Ovary (tissue), 9 donors: ENCODE results near the gene KCTD17. TPM values are rescaled to one million over a fixed set of nuclear protein-coding genes. Genes with fewer than 3 reads are reported as not detected.

Experiments used
- DNase-seq, 5 donors: peaks; one replicate each; pipeline ENCODE4 v3.0.0-alpha.2; 2019 to 2020
- H3K27ac ChIP-seq, 2 donors: fragments of 200-600 bp; one replicate each; pipeline versions ENCODE4 v1.5.1 to v1.8.0; 2019 to 2022
- H3K27me3 ChIP-seq: fragments of 200-600 bp; one replicate; pipeline ENCODE4 v1.8.0; 2022
- H3K36me3 ChIP-seq: fragments of 200-600 bp; sonication (generic); one replicate; pipeline ENCODE4 v1.5.1; 2019
- H3K4me1 ChIP-seq: one replicate; pipeline ENCODE4 v1.8.1; 2013; ENCODE audit warnings: mild to moderate bottlenecking, moderate library complexity; ENCODE audit not compliant: insufficient read depth
- H3K4me3 ChIP-seq: fragments of 200-600 bp; sonication (generic); one replicate; pipeline ENCODE4 v1.5.1; 2017
- H3K9me3 ChIP-seq, 2 donors: fragments of 200-600 bp in 1 of 2; sonication (generic) in 1 of 2; one replicate each; pipeline versions ENCODE4 v1.5.1 to v1.8.1; 2013 to 2019; ENCODE audit warnings: mild to moderate bottlenecking in 1 of 2, moderate library complexity in 1 of 2
- CTCF ChIP-seq, 3 donors: fragments of 450-650 bp in 2 of 3; fragments of 200-600 bp in 1 of 3; IDR thresholded peaks; one replicate each; pipeline versions ENCODE4 v1.5.1 to v1.8.0; 2016 to 2022; ENCODE audit warnings: antibody characterized with exemption in 3 of 3, mild to moderate bottlenecking in 1 of 3
- EP300 ChIP-seq: sonication (generic); formaldehyde crosslinking; IDR thresholded peaks from one replicate; pipeline ENCODE4 v1.6.1; 2017; ENCODE audit warnings: antibody characterized with exemption
- POLR2A ChIP-seq: fragments of 450-650 bp; IDR thresholded peaks from one replicate; pipeline ENCODE4 v1.6.1; 2017; ENCODE audit warnings: antibody characterized with exemption, mild to moderate bottlenecking, moderate library complexity
- WGBS, 3 donors: extraction: QIAGEN DNeasy Blood & Tissue Kit in 1 of 3; methylation state at CpG; one replicate each; pipeline versions ENCODE4 v1.1.5 to v1.1.7; 2013 to 2017; 5-methylcytosine and 5-hydroxymethylcytosine counted together
- intact Hi-C, 4 donors: fragments of 100-400 bp; cut with DNase I; formaldehyde crosslinking; loops; one replicate each; pipeline versions ENCODE4 v1.11.0 to v1.15.1; 2022 to 2023
- polyA plus RNA-seq, 2 donors: library from polyadenylated mRNA; stranded (reverse); fragments of 200-250 nt in 1 of 2; fragments of 350-450 nt in 1 of 2; fragmentation: Illumina TruSeq in 1 of 2; extraction: RNeasy Lipid Tissue Mini Kit (QIAGEN cat#74804) in 1 of 2; gene quantifications; one replicate each; pipeline ENCODE4 v1.2.3, GENCODE V29; 2013 to 2014
- total RNA-seq, 7 donors: library from RNA; depleted of rRNA in 2 of 7; stranded (reverse); fragments of >200 nt in 2 of 7; fragmentation: NEBNext Ultra II Directional in 3 of 7; extraction: Animal tissue kit (Norgen Biotek cat#: 25700) in 3 of 7; gene quantifications; one replicate each; pipeline versions ENCODE4 v1.1.0 to v1.2.4, GENCODE V29; 2016 to 2023
- donor health status: DM: no; HTN: no; CAD: no; lungs with moderate emphysema.
- donor health status: DM: no; HTN: no; CAD: no.
- donor health status: Bipolar disorder and iron deficiency.
- donor health status: DM: yes; HTN: yes; CAD: no.
- donor health status: DM: no; HTN: no; CAD: no.
- donor health status: DM: yes; HTN: yes; CAD: no.

Gene KCTD17
- total and polyA plus RNA-seq, 9 donors, result 4.5 to 34.7 (median 26.7) TPM

- no peaks in the 10 kb centered on the region for H3K27me3 ChIP-seq
- DNase-seq, result no peak
- intact Hi-C loops, result no loop called here
- WGBS, 3 donors, result 59 to 66% (median 61%) methylated on average over 9 of the region's 9 CpGs
- H3K27ac ChIP-seq, result no peak overlapping the region
- TF ChIP-seq EP300, result no peak
- no peak for TF ChIP-seq CTCF (IDR thresholded peaks at IDR 0.05)
- TF ChIP-seq POLR2A, result no peak
- no peaks in the 10 kb centered on the region for H3K9me3 ChIP-seq
- no peaks in the 10 kb centered on the region for H3K36me3 ChIP-seq
- no peaks in the 10 kb centered on the region for H3K4me1 ChIP-seq
- no peak overlapping the region for H3K4me3 ChIP-seq
Observed at GRCh38 chr22:37090920-37091695, 39.6 kb downstream of the KCTD17 start.

- Histone ChIP-seq H3K4me3 (no peak overlapping the region), H3K27ac (no peak overlapping the region), H3K27me3 (no peaks in the 10 kb centered on the region), H3K36me3 (no peaks in the 10 kb centered on the region), H3K9me3 (no peaks in the 10 kb centered on the region), H3K4me1 (no peaks in the 10 kb centered on the region)
- WGBS, 3 donors, result 69 to 81% (median 80%) methylated on average over 7 of the region's 7 CpGs
- no peak for TF ChIP-seq EP300
- TF ChIP-seq POLR2A, result no peak
- no peak for TF ChIP-seq CTCF (IDR thresholded peaks at IDR 0.05)
- no peak for DNase-seq
- intact Hi-C loops, result no loop called here
Observed at GRCh38 chr22:37091994-37092393, 40.5 kb downstream of the KCTD17 start.

GRCh38 chr22:37092997-37093396 lies 41.5 kb downstream of the KCTD17 start:
- Histone ChIP-seq H3K4me3 (no peak overlapping the region), H3K36me3 (no peaks in the 10 kb centered on the region), H3K27me3 (no peaks in the 10 kb centered on the region), H3K27ac (no peak overlapping the region), H3K4me1 (no peaks in the 10 kb centered on the region), H3K9me3 (no peaks in the 10 kb centered on the region)
- intact Hi-C loops, result no loop called here
- TF ChIP-seq CTCF (IDR thresholded peaks at IDR 0.05), result no peak
- no peak for TF ChIP-seq POLR2A
- no peak for TF ChIP-seq EP300
- DNase-seq, result no peak
- WGBS, 3 donors, result 47 to 61% (median 48%) methylated on average over 6 of the region's 6 CpGs

- 61 to 77% (median 74%) methylated on average over 1 of the region's 1 CpG for WGBS, 3 donors
- TF ChIP-seq CTCF (IDR thresholded peaks at IDR 0.05), result no peak
- no peak for TF ChIP-seq EP300
- no peak for TF ChIP-seq POLR2A
- Histone ChIP-seq H3K9me3 (no peaks in the 10 kb centered on the region), H3K4me3 (no peak overlapping the region), H3K4me1 (no peaks in the 10 kb centered on the region), H3K27ac (no peak overlapping the region), H3K36me3 (no peaks in the 10 kb centered on the region), H3K27me3 (no peaks in the 10 kb centered on the region)
- intact Hi-C loops, result no loop called here
- DNase-seq, result no peak
Observed at GRCh38 chr22:37094239-37094638, 42.7 kb downstream of the KCTD17 start.
